SHP77 treated with DMSO at 0.1 percent for 48 hours (cell line): ENCODE data around the gene GNPDA1.
A peak's percentile ranks its signal among the peaks of the same experiment; 100 is the strongest.

Experiments used
- DNase-seq: peaks from one replicate; lab custom pipeline; 2025; lab: John Stamatoyannopoulos, UW

The GNPDA1 gene

DNA sequence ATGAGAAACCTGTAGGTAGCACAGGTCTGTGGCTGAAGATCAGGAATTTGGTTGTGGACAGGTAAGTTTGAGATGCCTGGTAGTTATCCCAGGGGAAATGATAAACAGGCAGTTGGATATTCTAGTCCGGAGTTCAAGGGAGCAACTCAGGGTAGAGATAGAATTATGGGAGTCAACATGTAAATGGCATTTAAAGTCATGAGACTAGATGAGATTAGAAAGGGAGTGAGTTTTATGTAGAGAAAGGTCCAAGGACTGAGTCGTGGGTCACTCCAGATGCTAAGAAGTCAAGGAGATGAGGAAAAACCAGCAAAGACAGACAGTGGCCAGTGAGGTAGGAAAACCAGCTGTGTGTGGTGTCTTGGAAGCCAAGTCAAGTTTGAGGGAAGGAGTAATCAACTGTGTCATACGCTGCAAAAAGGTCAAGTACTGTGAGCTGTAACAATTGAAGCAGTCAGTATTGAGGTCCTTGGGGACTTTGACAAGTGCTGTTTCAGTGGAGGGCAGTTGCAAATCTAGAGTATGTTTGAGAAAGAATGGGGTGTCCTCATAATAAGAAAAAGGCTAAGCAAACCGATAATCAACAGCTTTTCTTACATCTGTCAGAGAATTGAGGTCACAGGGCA, 18.2 kb downstream of the GNPDA1 start:
- DNase-seq = no peak

DNA sequence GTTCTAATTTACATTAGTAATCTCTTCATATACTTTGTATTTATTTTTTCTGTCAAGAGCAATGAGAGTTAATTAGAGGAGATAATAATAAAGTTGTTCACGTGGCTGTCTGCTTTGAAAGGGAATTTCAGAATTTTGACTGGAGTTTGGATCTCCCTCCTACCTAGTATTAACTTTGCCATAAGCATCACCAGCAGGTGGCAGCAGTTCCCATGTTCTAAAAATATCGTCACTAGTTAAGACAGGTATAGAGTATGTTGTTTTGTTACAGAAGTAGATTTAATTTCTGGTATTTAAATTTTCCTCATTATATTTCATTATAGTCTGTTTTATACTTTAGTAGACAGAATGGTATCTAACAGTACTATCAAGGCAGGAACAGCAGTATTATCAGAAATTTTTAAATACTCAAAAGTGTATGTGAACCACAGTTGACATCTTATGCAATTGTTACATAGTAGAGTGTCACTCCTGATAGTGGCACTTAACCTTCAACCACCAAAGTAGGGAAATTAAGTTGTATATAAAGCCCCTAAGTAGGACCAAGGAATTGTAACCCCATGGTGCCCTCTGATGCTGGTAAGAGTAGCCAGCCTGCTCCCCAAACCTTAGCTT, 20.4 kb downstream of the GNPDA1 start:
- peak; percentile 14 for DNase-seq

DNA sequence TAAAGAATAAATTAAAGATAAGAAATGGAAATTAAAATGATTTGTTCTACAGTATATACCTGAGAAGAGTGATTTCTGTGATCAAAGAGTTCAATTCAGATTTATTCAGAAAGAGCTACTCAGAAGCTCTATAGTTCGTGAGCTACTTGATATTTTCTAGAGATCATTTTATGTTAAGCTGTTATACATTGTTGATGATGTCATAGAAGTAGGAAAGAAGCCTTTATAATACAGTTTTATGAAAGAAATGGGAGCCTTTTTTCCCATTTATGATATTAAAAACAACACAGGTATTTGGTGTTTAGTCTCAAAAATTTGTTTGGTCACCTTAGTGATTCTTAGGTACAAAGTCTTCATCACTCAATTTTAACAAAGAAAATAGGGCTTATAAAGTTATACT, 23.1 kb downstream of the GNPDA1 start:
- DNase-seq = no peak

DNA sequence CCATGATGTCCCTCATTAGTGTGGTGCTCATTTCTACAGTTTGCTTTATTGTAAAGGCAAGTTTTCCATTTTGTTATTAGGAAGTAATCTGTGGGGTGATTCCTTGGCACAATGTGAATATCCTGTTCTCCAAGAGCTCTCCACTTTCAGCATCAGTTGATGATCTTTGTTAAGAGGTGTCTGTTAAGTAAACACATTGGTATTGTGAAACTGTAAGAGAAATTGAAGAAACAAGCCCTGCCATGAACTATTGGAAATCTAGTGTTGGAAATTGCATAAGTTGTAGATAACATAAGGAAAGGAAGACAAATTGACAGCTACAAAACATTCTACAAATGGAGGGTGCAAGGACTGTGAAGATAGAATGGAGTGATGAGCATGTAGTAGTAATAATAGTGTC, 26.8 kb downstream of the GNPDA1 start:
- DNase-seq = no peak

DNA sequence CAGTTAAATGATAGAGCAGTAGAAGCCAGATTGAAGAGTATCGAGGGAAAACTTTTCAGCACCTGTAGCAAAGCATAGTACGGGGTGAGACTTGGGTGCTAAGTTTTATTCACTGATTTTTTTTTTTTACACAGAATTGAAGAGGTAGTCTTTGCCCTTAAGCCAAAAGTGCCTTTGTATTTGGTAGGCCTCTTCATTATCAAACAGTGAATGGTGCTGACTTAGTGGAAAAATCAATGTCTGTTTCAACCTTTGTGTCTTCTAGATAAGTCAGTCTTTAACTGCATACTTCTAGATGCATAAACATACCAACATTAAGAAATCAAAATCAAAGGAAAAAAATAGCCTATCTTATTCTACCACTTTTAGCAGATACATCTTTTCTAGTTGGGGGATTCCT, 30.2 kb downstream of the GNPDA1 start:
- DNase-seq = no peak

DNA sequence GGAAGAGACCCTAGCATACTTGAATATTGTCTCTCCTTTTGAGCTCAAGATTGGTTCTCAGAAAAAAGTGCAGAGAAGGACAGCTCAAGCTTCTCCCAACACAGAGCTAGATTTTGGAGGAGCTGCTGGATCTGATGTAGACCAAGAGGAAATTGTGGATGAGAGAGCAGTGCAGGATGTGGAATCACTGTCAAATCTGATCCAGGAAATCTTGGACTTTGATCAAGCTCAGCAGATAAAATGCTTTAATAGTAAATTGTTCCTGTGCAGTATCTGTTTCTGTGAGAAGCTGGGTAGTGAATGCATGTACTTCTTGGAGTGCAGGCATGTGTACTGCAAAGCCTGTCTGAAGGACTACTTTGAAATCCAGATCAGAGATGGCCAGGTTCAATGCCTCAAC, 34.4 kb downstream of the GNPDA1 start:
- DNase-seq = no peak

DNA sequence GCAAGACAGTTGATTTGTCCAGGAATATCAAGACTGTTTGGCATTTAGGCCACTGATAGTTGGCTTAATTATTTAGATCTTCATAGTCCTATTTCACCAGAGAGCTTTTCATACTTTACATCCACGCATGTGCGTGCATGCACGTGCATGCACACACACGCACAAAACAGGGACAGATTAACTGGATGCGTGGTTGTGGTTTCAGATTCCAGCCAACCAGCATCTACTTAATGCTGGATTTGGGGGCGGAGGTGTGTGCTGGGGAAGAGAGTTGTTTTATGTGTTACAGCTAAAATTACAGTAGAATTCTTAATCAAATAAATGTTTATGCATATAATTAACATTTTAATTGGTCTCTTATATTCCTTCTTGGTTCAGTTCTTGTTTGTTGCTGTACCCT, 36.7 kb downstream of the GNPDA1 start:
- no peak for DNase-seq

DNA sequence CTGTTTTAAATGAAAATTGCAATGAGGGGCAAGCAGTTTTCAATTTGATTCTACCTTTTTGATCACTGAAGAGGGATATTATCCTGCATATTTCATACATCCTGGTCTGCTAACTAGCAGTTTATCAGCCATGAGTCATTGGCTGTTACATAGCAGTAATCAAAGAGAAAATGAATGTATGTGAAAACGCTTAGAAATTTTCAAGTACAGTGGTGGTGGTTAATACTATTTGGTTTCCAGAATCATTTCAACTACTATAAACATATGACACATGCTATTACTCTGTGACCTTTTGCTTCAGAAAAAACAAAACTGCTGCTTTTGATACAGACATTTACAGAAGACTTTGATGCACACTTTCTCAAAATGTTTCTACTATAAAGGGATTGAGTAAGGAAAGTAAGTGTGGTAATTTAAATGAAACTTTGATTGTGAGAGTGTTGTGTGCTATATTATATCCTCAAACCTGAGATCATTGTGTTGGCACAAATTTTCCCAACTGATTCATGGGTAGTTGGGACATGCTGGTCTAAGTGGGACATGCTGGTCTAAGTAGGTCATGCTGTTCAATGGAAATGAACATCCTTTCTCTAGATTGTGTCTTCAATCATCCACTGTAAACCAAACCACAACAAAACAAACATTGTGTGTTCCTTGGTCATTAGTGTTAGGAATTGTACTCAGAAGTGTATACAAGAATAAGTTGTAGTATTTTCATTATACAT, 38.8 kb downstream of the GNPDA1 start:
- DNase-seq = no peak

DNA sequence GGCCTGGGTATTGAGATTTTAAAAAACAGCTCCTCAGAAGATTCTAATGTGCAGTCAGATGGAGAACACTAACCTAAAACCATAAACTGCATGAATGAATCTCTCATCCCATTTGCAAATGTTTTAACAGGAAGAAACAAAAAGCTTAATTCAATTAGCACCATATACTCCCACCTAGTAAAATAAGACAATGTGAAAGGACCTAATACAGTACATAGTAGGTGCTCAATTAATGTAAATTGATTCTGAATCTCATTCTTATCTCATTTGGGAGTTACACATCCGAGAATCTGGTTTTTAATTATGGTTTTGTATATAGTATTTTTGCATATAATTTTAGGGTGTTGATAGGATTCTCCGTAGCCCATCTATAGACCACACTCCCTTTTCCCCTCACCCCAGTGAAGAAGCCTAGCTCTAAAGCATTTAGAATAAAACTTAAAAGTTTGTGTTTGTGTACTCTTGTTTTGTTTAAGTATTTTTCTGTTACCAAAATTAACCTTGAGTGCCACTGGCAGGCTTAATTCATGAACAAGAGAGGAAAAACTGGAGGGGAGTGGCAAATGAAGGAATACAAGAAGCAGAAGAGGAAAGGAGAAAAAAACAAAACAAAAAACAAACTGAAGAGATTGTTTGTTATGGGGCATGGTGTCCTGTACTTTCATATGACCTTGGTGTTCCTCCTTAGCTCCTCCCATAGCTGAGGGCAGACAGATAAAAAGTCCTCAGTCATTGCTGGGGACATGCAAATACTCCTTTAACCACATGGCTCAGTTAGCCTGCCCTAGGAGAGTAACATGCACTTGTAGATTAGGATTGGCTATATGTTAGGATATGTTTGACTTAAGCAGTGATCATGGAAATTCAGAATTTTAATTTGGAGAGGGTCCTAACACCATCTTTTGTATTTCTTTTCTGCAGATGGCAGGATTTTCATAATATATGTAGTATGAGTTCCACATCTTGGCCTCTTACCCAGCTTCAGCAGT, 42.8 kb downstream of the GNPDA1 start:
- DNase-seq = no peak

DNA sequence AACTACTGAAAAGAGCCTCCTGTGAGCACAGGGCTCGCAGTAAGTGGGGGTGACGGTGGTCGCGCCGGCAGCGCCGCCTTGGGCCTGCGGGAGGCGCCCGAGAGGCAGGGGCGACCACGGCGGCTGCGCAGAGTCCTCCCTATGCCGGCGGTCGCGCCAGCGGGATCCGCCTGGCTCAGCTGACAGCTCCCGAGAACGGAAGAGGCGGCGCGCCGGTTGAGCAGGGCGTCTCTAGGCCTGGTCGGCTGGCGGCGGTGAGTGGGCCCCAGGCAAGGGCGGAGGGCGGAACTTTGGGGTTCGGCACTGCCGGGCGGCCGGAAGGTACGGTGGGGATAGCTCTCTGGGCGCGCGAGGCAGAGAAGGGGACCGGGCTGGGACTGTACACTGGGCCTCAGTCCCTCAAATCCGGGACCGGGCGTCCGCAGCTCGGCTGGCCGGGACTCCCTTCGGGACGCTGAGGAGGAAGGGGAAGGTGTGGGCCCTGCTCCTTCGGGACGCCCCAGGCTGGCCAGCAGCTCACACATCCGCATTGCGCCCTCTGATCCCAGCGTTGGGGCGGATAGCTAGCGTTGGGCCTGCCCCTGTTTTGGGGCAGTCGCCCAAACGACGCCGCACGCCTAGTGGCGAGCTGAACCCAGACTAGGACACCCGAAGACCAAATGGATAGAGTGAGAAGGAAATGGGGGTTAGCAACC, 43.8 kb downstream of the GNPDA1 start, which contains the start of gene RNF14:
Gene RNF14, plus strand, starts transcription at position 192 of the 695 bp plus-strand sequence. CDS start 4,484 bp downstream, outside the sequence.
- DNase-seq = peak; percentile 63

DNA sequence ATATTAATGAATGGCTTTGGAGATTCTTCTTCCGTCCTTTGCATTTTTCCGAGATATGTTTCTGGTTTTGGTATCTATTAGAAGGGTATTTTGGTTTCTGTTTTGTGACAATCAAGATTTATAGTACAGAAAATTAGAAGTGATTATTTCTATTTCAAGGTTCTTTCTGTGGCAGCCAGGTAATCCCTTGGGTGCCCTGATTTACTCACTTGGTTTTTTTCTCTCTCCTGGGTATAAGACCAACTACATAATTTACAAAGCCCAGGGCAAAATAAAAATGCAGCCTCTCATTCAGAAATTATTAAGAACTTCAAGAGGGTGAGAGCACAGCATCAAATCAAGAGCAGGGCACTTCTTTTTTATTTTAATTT, 45.9 kb downstream of the GNPDA1 start:
- DNase-seq = no peak

DNA sequence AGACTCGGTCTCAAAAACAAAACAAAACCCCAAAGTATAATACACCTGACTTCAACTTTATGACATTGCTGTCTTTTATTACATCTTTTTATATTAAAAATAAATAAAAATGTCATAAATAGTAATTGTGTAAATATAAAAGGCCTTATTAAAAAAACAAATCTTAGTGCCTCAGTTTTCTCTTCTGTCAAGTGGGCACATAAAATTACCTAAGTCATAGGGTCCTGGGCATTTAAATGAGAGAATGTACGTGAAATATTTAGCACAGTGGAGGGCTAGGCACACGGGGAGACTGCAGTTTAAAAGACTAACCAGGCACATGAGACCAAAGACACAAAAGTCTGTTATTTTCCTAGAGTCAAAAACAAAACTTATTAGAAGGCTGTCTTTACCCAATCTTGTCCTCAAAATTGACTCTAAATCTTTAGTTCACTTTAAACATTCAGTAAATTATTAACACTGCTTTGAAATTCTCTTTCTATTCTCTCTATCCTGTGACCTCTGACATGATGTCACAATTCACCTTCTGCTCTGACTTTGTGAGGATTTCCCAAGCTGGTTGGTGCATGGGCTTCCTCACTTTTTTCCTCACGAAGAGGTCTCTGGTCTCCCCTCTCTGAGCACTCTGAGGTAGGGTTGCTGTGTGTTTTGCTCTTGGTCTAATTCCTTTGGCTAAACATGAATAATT, 46.4 kb downstream of the GNPDA1 start:
- DNase-seq = no peak

DNA sequence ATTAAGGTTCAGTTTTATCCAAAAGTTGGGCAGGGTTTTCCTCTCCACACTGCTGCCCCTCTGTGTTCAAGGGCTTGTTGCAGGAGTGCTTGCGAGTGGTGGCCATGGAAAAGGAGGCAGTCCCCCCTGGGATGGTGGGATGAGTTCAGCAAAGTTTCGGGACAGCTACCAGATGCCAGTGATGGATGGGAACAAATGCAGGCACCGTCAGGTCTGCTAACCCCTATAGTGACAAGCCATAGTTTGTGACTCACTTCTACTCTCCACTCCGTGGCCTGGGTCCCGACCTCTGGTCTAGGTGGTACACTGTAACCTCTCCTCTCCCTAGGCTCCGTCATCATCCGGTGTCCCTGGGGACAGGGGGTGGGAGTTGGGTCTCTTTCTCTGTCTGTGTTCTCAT, 47.8 kb downstream of the GNPDA1 start:
- DNase-seq = no peak

DNA sequence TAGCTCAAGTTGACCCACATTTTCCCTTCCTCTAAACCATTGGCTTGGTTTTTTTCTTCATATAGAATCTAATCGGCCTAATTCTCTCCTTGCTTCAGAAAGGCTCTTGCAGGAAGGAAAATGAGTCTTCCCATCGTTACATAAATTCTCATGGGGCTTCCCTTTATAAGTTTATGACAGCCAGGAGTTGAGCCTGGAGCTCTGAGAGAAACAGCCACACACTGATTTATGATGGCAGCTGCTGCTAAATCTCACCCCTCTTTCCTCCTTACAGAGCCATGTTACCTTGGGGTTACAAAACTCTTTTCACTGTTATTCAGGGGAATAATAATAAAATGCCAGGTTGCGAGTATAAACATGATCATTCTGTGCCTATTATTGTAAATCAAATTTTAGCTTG, 49.1 kb downstream of the GNPDA1 start:
- DNase-seq = no peak

DNA sequence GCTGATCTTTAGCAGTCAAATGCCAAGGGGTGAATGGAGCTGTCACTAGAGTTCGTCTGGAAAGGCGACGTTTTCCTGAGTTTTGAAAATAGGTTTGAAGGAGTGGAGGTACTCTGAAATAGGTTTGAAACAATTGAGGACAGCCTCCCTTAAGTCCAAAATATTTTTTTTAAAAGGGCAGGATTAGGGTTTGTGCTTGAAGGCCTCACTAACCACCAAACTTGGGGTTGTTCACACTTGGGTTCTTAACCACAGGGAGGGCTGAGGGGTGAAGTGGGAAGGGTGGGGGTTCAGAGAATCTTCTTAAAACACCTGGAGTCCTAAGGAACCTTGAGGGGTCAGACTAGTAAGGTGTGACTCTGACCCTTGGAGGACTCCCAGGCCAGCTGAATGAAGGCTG, 51.4 kb downstream of the GNPDA1 start:
- DNase-seq = no peak

DNA sequence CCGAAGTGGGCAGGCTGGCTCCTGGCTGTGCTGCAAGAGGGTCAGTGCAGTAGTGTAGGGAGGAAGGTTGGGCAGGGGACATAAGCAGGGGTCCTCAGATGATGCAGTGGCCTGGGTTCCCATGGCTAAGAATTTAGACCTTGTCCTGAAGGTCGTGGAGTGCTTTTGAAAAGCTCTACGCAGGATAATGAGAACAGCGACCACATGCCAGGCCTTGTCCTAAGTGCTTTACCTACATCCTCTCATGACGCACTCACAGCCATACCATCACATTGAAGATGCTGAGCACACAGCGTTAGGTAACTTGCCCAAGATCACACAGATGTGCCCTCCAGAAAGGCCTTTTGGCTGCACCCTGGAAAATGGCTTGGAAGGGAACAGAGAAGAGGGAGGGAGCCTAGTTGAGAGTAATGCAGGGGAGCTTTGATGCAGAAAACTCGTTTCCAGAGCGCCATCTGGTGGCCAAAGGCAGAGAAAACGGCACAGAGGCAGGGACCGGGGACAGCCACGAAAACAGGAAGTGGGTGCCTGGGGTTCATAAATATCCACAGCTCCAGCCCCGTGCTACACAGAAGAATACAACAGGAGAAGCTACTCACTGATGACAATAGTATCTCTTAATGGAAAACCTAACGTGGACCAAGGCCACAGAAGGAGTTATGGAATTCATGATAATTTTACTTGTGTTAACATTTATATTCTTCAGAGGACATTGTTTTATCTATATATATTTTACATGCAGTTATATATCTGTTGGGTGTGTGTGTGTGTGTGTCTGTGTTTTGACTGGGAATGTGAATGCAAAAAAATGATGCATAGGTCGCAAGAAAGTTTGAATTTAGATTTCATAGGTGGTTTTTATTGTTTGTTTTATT, 52.1 kb downstream of the GNPDA1 start:
- peak; percentile 68 for DNase-seq

DNA sequence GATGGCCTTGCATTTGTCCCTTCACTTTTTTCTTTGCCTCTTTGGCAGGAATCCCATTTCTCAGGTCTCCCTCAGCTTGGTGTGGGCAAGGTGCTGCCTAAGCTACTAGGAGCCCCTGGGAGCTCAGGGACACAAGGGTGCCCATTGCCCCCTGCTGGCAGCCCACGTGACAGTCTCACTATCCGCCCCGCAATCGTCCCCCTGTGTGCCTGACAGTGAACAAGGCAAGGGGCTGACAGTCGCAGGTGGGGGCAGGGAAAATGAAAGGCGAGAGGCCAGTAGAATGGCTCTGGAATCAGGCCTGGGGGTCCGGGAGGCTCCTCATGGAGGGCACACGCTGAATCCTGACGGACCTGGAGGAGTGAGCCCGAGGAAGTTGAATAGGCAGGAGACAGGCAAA, 52.8 kb downstream of the GNPDA1 start:
- peak; percentile 12 for DNase-seq

DNA sequence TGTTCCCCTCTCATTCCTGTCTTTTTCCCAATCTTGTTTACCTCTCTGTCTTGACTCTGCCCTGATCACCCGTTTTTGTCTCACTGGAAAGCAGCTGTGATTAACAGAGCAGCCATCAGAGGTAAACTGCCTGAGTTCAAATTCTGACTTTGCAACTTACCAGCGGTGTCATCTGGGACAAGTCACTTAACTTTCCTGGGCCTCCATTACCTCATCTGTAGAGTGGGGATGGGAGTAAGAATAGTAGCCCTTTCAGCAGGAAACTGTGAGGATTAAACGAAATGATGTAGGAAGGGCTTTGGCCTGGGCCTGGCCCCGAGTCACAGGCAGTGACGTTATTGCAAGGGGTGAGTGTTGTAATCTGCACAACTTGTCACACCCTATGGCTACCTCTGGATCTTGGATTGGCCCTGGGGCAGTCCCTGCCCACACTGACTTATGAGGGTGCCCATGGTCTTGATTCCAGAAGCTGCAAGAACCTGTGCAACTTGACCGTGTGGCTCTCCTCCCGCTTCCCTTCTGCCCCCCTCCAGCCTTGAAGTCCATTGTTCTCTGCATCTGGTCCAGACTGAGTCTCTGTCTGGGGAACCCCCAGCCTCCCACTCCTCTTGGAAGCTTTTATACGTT, 54.2 kb downstream of the GNPDA1 start:
- no peak for DNase-seq

DNA sequence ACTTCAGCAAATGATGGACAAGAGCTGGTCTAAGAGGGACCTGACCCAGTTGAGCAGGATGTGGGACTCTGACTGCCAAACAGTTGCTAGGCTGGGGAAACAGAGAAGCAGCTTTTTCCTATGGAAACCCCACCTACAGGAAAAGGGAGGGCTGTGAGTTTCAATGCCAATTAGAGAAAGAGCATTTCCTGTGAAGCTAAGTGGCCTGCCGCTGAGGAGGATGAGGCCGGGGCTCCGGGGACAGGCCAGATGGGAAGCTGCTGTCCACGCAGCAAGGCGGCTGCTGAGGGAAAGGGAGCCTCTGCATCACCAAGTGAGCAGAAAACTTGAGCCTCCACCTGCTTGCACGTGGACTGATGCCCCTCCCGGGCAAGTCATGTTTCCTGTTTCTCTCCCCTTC, 54.7 kb downstream of the GNPDA1 start, which contains the start of gene PCDH12:
Gene PCDH12, minus strand, starts transcription at position 90 of the 400 bp plus-strand sequence. CDS start 351 bp downstream, outside the sequence.
- no peak for DNase-seq
